Panc1 (cell line): ENCODE measurements around the gene TLK1. TPM values are rescaled to one million over a fixed set of nuclear protein-coding genes. Genes with fewer than 3 reads are reported as not detected.

ENCODE experiments used
- ATAC-seq: fragments of 200-7000 bp; cut with Tn5 transposase; 2 replicates; pipeline ENCODE4 v1.9.1; 2020; ENCODE audit warnings: mild to moderate bottlenecking, moderate library complexity
- BruUV-seq: library from RNA; stranded (reverse); fragments of 400-500 nt; replicated peaks from 2 replicates; lab custom pipeline; 2021; lab: Mats Ljungman, UMichigan
- CTCF ChIA-PET: fragments of 300-600 bp; sonication (Branson Sonifier 250); formaldehyde crosslinking; loops from one replicate; lab custom pipeline; 2022; ENCODE audit warnings: antibody characterized with exemption; lab: Charles Lee
- POLR2A ChIA-PET: fragments of 300-600 bp; sonication (Branson Sonifier 250); formaldehyde crosslinking; loops from one replicate; lab custom pipeline; 2022; ENCODE audit warnings: antibody characterized with exemption; lab: Charles Lee
- DNase-seq: peaks from one replicate; pipeline ENCODE4 v3.0.0-alpha.2; 2010; ENCODE audit warnings: low read depth, low spot score
- H3K27ac ChIP-seq: 2 replicates; pipeline ENCODE4 v1.5.1; 2011; ENCODE audit warnings: mild to moderate bottlenecking, low read length, inconsistent platforms
- H3K27me3 ChIP-seq: fragments of 200-500 bp; sonication (Bioruptor generic); 2 replicates; pipeline ENCODE4 v1.6.0; 2014; ENCODE audit warnings: low read length, inconsistent platforms; ENCODE audit not compliant: control insufficient read depth, insufficient read depth
- H3K36me3 ChIP-seq: fragments of 200-500 bp; sonication (Bioruptor generic); 2 replicates; pipeline ENCODE4 v1.5.1; 2014; ENCODE audit warnings: inconsistent platforms, mild to moderate bottlenecking, low read length, moderate library complexity; ENCODE audit not compliant: control insufficient read depth, insufficient read depth
- H3K4me1 ChIP-seq: 2 replicates; pipeline ENCODE4 v1.5.1; 2011; ENCODE audit warnings: inconsistent platforms, mild to moderate bottlenecking, low read length, moderate library complexity; ENCODE audit not compliant: control insufficient read depth, insufficient read depth
- H3K4me3 ChIP-seq, 2 experiments: 2 replicates each; pipeline ENCODE4 v1.5.1; 2011 to 2012; ENCODE audit warnings: low read depth in 2 of 2, low read length in 2 of 2, mild to moderate bottlenecking in 2 of 2, inconsistent platforms in 1 of 2, moderate library complexity in 1 of 2
- H3K9me3 ChIP-seq: fragments of 200-500 bp; sonication (Bioruptor generic); 2 replicates; pipeline ENCODE4 v1.5.1; 2014; ENCODE audit warnings: low read depth, mild to moderate bottlenecking, inconsistent platforms, low read length, moderate library complexity; ENCODE audit not compliant: control insufficient read depth, insufficient read depth
- POLR2AphosphoS5 ChIP-seq: IDR thresholded peaks from 2 replicates; pipeline ENCODE4 v1.6.1; 2012; ENCODE audit warnings: mild to moderate bottlenecking, low read depth, low read length, moderate library complexity
- SIN3A ChIP-seq: IDR thresholded peaks from 2 replicates; pipeline ENCODE4 v1.6.1; 2012; ENCODE audit warnings: low read depth, mild to moderate bottlenecking, low read length, moderate library complexity, borderline replicate concordance; ENCODE audit not compliant: insufficient read depth
- TCF7L2 ChIP-seq: IDR thresholded peaks from 2 replicates; pipeline ENCODE4 v1.6.1; 2011; ENCODE audit warnings: mild to moderate bottlenecking, low read depth, low read length, inconsistent platforms
- in situ Hi-C: cut with HindIII; loops from 2 replicates; pipeline ENCODE4 v1.10.0; 2016; ENCODE audit warnings: low sequenced_read_pairs, low pct_unique_long_range_greater_than_20kb
- intact Hi-C: fragments of 100-400 bp; cut with micrococcal nuclease; formaldehyde crosslinking; loops from one replicate; pipeline ENCODE4 v1.10.0; 2022; ENCODE audit not compliant: unreplicated experiment
- total RNA-seq: library from RNA; stranded (reverse); gene quantifications from one replicate; pipeline ENCODE4 v1.2.1, GENCODE V29; 2021; ENCODE audit not compliant: unreplicated experiment
- TF ChIP-seq, protein P1 (sequence below), 2 experiments: IDR thresholded peaks; 2 replicates each; pipeline ENCODE4 v1.6.1; 2011 to 2012; ENCODE audit warnings: low read depth in 2 of 2, control low read depth in 1 of 2, low read length in 1 of 2, mild to moderate bottlenecking in 1 of 2, moderate library complexity in 1 of 2; ENCODE audit not compliant: insufficient read depth in 1 of 2
- TF ChIP-seq, protein P2 (sequence below): fragments of 450-650 bp; IDR thresholded peaks from 2 replicates; pipeline ENCODE4 v1.5.1; 2017; ENCODE audit warnings: mild to moderate bottlenecking

The TLK1 gene
- total RNA-seq, 1 experiment from 2014 or later, result 92.9 TPM

DNA sequence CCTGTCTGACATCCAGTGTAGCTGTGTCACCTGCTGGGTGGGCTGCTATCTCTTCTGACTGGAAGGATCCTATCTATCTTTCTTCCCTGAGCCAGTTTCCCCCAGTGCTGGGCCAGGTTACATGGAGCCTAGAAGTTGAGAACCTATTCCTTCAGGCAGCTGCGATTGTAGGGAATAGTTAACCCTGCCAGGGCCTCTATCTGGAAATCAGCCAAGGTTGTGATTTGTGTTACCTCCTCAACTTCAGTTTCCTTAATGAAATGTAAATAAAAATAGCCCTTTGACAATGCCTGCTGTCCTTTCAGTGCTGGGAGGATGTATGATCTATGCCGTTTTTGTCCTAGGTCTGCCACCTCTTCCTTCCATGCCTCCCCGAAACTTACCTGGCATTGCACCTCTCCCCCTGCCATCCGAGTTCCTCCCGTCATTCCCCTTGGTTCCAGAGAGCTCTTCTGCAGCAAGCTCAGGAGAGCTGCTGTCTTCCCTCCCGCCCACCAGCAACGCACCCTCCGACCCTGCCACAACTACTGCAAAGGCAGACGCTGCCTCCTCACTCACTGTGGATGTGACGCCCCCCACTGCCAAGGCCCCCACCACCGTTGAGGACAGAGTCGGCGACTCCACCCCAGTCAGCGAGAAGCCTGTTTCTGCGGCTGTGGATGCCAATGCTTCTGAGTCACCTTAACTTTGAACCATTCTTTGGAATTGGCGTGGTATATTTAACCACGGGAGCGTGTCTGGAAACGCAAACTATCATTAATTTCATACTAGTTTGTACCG, 195.1 kb downstream of the TLK1 start:
- BruUV-seq, result no TSS peak
- intact Hi-C loops, result no loop called here
- DNase-seq (no peak), ATAC-seq (no peak)
- Histone ChIP-seq H3K27ac (no peak overlapping the region), H3K36me3 (peaks cover 16% of the 10 kb centered on the region), H3K4me1 (no peaks in the 10 kb centered on the region), H3K4me3 (no peak overlapping the region), H3K9me3 (no peaks in the 10 kb centered on the region), H3K27me3 (no peaks in the 10 kb centered on the region)
- in situ Hi-C loops, result no loop called here
- ChIA-PET CTCF (no interaction called here), POLR2A (no interaction called here)
- no peak for TF ChIP-seq POLR2AphosphoS5
- no peak for TF ChIP-seq SIN3A
- no peak for TF ChIP-seq TCF7L2
- TF ChIP-seq, protein P1, sequence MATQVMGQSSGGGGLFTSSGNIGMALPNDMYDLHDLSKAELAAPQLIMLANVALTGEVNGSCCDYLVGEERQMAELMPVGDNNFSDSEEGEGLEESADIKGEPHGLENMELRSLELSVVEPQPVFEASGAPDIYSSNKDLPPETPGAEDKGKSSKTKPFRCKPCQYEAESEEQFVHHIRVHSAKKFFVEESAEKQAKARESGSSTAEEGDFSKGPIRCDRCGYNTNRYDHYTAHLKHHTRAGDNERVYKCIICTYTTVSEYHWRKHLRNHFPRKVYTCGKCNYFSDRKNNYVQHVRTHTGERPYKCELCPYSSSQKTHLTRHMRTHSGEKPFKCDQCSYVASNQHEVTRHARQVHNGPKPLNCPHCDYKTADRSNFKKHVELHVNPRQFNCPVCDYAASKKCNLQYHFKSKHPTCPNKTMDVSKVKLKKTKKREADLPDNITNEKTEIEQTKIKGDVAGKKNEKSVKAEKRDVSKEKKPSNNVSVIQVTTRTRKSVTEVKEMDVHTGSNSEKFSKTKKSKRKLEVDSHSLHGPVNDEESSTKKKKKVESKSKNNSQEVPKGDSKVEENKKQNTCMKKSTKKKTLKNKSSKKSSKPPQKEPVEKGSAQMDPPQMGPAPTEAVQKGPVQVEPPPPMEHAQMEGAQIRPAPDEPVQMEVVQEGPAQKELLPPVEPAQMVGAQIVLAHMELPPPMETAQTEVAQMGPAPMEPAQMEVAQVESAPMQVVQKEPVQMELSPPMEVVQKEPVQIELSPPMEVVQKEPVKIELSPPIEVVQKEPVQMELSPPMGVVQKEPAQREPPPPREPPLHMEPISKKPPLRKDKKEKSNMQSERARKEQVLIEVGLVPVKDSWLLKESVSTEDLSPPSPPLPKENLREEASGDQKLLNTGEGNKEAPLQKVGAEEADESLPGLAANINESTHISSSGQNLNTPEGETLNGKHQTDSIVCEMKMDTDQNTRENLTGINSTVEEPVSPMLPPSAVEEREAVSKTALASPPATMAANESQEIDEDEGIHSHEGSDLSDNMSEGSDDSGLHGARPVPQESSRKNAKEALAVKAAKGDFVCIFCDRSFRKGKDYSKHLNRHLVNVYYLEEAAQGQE (IDR thresholded peaks at IDR 0.05; ENCODE audit: insufficient read depth in 1 of 2, low read depth in 2 of 2, low read length in 1 of 2), result no peak
- TF ChIP-seq, protein P2, sequence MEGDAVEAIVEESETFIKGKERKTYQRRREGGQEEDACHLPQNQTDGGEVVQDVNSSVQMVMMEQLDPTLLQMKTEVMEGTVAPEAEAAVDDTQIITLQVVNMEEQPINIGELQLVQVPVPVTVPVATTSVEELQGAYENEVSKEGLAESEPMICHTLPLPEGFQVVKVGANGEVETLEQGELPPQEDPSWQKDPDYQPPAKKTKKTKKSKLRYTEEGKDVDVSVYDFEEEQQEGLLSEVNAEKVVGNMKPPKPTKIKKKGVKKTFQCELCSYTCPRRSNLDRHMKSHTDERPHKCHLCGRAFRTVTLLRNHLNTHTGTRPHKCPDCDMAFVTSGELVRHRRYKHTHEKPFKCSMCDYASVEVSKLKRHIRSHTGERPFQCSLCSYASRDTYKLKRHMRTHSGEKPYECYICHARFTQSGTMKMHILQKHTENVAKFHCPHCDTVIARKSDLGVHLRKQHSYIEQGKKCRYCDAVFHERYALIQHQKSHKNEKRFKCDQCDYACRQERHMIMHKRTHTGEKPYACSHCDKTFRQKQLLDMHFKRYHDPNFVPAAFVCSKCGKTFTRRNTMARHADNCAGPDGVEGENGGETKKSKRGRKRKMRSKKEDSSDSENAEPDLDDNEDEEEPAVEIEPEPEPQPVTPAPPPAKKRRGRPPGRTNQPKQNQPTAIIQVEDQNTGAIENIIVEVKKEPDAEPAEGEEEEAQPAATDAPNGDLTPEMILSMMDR, result no peak

DNA sequence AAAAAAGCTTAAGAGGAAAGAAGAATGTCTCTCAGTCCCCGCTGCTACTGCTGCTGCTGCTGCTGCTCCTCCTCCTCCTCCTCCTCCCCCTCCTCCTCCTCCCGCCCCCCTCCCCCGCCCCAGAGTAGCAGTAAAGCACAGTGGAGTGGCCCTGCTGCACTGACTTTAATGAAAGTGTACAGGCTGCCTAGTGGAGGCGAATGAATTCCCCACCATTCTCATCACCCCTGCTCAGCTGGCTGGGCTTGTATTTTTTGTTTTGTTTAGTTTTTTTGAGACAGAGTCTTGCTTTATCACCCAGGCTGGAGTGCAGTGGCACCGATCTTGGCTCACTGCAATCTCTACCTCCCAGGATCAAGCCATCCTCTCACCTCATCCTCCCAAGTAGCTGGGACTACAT, 197.3 kb downstream of the TLK1 start:
- Histone ChIP-seq H3K9me3 (no peaks in the 10 kb centered on the region), H3K27ac (no peak overlapping the region), H3K4me3 (no peak overlapping the region), H3K36me3 (peaks cover 16% of the 10 kb centered on the region), H3K4me1 (no peaks in the 10 kb centered on the region), H3K27me3 (no peaks in the 10 kb centered on the region)
- intact Hi-C loops (no loop called here), in situ Hi-C loops (no loop called here)
- no peak for DNase-seq
- POLR2A ChIA-PET, result no interaction called here
- BruUV-seq, result no TSS peak
- CTCF ChIA-PET, result no interaction called here
- no peak for ATAC-seq
- TF ChIP-seq, protein P1 (IDR thresholded peaks at IDR 0.05; ENCODE audit: insufficient read depth in 1 of 2, low read depth in 2 of 2, low read length in 1 of 2), result no peak
- TF ChIP-seq TCF7L2 (no peak), SIN3A (no peak), POLR2AphosphoS5 (no peak)
